Ectodermal cell (in vitro differentiated cells): ENCODE data around the gene TXNIP.

Experiments
- H3K27ac ChIP-seq: 2 replicates; pipeline ENCODE4 v1.7.0; 2013; ENCODE audit warnings: mild to moderate bottlenecking, low read depth, low read length; ENCODE audit not compliant: insufficient read depth, poor library complexity, severe bottlenecking
- H3K27me3 ChIP-seq: 2 replicates; pipeline ENCODE4 v1.7.0; 2013; ENCODE audit warnings: mild to moderate bottlenecking, low read length; ENCODE audit not compliant: insufficient read depth, control insufficient read depth, poor library complexity, severe bottlenecking
- H3K36me3 ChIP-seq: one replicate; pipeline ENCODE4 v1.7.0; 2013; ENCODE audit warnings: low read length; ENCODE audit not compliant: control insufficient read depth, insufficient read depth
- H3K4me1 ChIP-seq: one replicate; pipeline ENCODE4 v1.7.0; 2013; ENCODE audit warnings: low read length; ENCODE audit not compliant: control insufficient read depth, insufficient read depth
- H3K4me3 ChIP-seq: 2 replicates; pipeline ENCODE4 v1.7.0; 2013; ENCODE audit warnings: low read depth, low read length, control low read depth; ENCODE audit not compliant: insufficient read depth
- H3K9me3 ChIP-seq: 2 replicates; pipeline ENCODE4 v1.7.0; 2013; ENCODE audit warnings: mild to moderate bottlenecking, low read length, moderate library complexity; ENCODE audit not compliant: control insufficient read depth
- WGBS, 2 experiments: methylation state at CpG; one replicate each; pipeline ENCODE4 v1.1.7; 2013; ENCODE audit warnings: missing lambda C conversion rate in 2 of 2; 5-methylcytosine and 5-hydroxymethylcytosine counted together

TXNIP gene

DNA sequence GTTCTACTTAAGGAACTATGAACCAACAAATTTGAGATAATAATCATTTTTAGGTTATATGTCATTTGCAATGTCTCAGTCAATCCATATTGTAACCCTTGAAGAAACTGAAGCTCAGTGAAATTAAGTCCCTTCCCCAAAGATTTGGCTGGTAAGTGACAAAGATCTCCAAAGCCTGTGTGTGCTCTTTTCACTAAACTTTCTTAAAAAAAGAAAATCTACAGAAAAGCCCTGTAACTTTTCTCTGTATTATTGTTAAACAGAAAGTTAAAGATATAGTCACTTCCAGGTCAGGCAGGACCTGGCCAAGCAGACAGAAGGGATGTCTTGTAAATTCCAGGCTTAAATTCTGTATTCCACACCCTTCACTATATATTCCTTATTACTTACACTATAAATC is 40.0 kb downstream of the TXNIP start:
- Histone ChIP-seq H3K27me3 (peaks cover 70% of the 10 kb centered on the region), H3K27ac (no peak overlapping the region), H3K36me3 (no peaks in the 10 kb centered on the region), H3K9me3 (no peaks in the 10 kb centered on the region), H3K4me3 (no peak overlapping the region), H3K4me1 (peaks cover 13% of the 10 kb centered on the region)

DNA sequence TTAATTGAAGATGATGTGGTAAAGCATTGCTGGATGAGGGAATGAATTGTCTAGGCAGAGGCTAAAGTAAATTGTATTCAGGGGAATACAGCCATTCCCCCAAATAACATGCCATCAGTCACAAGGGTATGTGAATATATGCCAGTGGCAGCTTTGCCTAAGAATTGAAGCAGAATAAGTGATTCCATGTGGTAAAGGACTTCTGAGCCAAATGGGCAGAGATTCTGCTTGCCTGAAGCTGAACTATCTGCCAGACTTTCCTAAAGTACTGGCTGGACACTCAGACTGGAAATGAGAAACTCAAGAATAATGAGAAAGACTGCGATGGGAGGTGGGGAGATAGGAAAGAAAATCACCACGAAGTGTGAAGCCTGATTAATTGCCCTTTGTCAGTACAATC is 40.9 kb downstream of the TXNIP start:
- 65 to 78% methylated on average over 2 of the region's 2 CpGs for whole genome bisulfite sequencing, 2 experiments

DNA sequence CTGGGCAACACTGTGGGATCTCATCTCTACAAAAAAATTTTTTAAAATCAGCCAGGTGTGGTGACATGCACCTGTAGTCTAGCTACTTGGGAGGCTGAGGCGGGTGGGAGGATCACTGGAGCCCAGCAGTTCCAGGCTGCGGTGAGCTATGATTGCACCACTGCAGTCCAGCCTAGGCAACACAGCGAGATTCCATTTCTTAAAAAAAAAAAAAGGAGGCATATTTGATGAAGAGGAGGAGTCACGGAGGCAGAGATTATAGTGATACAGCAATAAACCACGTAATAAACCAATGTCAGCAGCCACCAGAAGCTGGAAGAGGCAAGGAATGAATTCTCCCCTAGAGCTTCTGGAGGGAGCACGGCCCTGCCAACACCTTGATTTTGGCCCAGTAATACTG is 42.5 kb downstream of the TXNIP start:
- H3K9me3 ChIP-seq: no peaks in the 10 kb centered on the region
- H3K27ac ChIP-seq: no peak overlapping the region
- WGBS, 2 experiments: 92 to 96% methylated on average over 6 of the region's 6 CpGs

More for the DNA sequence above, 40.9 kb downstream of the TXNIP start:
- H3K9me3 ChIP-seq: no peaks in the 10 kb centered on the region
- H3K4me3 ChIP-seq: no peak overlapping the region
- peaks cover 8% of the 10 kb centered on the region for H3K4me1 ChIP-seq
- H3K36me3 ChIP-seq: no peaks in the 10 kb centered on the region
- no peak overlapping the region for H3K27ac ChIP-seq
- H3K27me3 ChIP-seq: peaks cover 60% of the 10 kb centered on the region

DNA sequence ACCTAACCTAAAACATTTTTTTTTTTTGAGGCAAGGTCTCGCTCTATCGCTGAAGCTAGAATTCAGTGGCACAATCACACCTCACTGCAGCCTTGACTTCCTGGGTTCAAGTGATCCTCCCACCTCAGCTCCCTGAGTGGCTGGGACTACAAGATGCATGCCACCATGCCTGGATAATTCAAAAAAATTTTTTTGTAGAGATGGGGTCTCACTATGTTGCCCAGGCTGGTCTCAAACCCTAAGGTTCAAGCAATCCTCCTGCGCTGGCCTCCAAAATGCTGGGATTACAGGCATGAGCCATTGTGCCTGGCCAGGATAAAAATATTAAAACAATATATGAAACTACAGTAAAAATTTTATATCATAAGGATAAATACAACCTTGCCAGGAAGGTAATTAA is 43.5 kb downstream of the TXNIP start:
- Histone ChIP-seq H3K36me3 (no peaks in the 10 kb centered on the region), H3K9me3 (no peaks in the 10 kb centered on the region), H3K4me1 (peaks cover 8% of the 10 kb centered on the region), H3K27me3 (peaks cover 37% of the 10 kb centered on the region), H3K4me3 (no peak overlapping the region), H3K27ac (no peak overlapping the region)
- WGBS, 2 experiments: 95 to 96% methylated on average over 3 of the region's 3 CpGs

More for the DNA sequence above, 42.5 kb downstream of the TXNIP start:
- no peaks in the 10 kb centered on the region for H3K36me3 ChIP-seq
- peaks cover 8% of the 10 kb centered on the region for H3K4me1 ChIP-seq
- H3K27me3 ChIP-seq: peaks cover 44% of the 10 kb centered on the region
- no peak overlapping the region for H3K4me3 ChIP-seq

DNA sequence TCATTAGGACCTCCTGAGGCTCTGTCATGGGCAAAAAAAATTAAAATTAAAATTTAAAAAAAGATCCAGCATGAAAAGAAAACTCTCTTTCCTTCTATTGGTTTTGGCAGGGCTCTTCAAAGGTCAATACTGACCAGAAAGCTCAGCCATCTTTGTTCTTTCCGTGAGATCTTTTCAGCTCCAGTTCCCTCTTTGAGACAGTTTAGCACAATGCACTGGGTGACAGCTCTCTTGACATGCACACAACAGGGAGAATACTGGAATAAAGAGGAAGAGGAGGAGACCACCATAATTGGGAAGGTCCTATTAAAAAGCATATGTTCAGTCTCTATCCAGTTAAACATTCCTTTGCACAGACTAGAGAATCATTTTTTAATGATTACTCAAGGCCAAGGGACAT is 44.9 kb downstream of the TXNIP start:
- H3K9me3 ChIP-seq: no peaks in the 10 kb centered on the region
- 50 to 52% methylated on average over 1 of the region's 1 CpG for WGBS, 2 experiments
- H3K36me3 ChIP-seq: no peaks in the 10 kb centered on the region
- no peak overlapping the region for H3K27ac ChIP-seq
- peaks cover under 1% of the 10 kb centered on the region for H3K4me1 ChIP-seq
- no peak overlapping the region for H3K4me3 ChIP-seq
- peaks cover 27% of the 10 kb centered on the region for H3K27me3 ChIP-seq

DNA sequence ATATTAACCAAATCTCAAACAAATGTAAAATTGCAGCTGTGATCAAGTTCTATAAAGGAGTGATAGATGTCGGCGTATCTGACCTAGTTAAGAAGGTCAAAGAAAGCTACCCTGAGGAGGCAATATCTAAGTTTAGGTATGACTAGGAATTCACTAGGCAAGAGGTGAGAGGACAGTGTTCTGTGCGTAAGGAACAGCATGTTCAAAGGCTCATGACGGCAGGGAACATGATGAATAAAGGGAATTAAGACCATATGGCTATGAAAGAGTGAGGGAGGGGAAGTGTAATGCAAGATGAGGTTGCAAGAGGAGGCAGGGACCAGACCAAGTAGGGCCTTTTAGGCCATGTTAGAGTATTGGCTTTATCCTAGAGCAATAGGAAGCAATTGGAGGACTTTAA is 47.2 kb downstream of the TXNIP start:
- Histone ChIP-seq H3K9me3 (no peaks in the 10 kb centered on the region), H3K36me3 (no peaks in the 10 kb centered on the region), H3K4me1 (no peaks in the 10 kb centered on the region), H3K27me3 (peaks cover 6% of the 10 kb centered on the region), H3K4me3 (no peak overlapping the region), H3K27ac (no peak overlapping the region)
- WGBS, 2 experiments: 92 to 95% methylated on average over 4 of the region's 4 CpGs

DNA sequence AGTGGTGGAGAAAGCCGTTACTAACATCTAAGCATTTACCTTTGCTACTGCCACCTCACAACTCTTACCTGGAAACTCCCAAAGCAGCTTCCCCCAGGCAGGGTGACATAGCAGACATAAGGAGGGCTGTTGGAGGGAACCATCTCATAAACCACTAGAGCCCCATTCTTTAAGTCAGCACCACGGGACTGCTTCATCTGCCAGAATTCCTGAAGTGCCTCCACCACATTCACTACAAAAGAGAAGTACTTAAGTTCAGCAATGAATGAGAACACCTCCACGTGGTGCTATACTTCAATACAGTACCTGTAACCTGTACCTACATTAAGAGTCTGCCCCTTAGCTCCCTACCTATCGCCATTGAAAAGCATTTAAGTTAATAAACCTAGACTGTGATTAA is 48.8 kb downstream of the TXNIP start:
- Histone ChIP-seq H3K4me1 (no peaks in the 10 kb centered on the region), H3K9me3 (no peaks in the 10 kb centered on the region), H3K27me3 (no peaks in the 10 kb centered on the region), H3K36me3 (no peaks in the 10 kb centered on the region), H3K27ac (no peak overlapping the region), H3K4me3 (no peak overlapping the region)
- WGBS, 2 experiments: 61 to 62% methylated on average over 4 of the region's 4 CpGs

DNA sequence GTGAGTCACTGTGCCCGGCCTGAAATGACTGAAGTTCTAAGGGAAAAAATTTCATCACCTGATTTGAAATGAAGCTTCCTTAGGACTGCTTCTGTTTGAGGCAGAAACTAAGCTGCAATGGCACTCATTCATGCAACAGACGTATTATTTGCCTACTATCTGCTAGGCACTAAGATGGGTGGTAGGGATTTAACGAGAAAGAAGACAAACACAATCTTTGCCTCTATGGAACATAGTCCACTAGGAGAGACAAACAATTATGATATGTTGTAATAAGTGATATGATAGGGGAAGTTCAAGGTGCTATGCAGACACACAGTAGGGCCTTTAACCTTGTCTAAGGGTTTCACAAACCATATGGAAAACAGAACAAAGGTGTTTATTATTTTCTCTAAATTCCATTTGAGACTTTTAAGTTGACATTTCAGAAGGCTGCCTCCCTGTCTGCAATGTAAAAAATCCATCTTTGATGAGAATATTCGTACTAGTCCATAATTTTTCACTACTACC is 49.8 kb downstream of the TXNIP start:
- WGBS, 2 experiments: 93 to 94% methylated on average over 4 of the region's 4 CpGs
- no peaks in the 10 kb centered on the region for H3K36me3 ChIP-seq
- H3K9me3 ChIP-seq: no peaks in the 10 kb centered on the region

DNA sequence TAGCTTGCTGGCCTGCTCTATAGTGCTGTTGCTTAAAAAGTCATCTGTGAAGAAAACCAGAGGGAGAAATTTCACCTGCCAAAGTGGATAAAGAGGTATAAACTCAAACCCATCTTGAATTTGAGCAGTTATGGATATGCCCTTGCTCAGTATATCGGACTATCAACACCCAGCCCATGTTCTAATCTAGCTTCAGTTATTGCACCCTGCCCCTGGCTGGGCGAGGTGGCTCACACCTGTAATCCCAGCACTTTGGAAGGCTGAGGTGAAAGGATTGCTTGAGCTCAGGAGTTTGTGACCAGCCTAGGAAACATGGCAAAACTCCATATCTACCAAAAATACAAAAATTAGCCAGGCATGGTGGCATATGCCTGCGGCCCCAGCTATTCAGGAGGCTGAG is 51.8 kb downstream of the TXNIP start:
- WGBS, 2 experiments: 89 to 93% methylated on average over 3 of the region's 3 CpGs
- Histone ChIP-seq H3K27ac (no peak overlapping the region), H3K4me1 (no peaks in the 10 kb centered on the region), H3K36me3 (no peaks in the 10 kb centered on the region), H3K4me3 (no peak overlapping the region), H3K9me3 (no peaks in the 10 kb centered on the region), H3K27me3 (no peaks in the 10 kb centered on the region)

More for the DNA sequence above, 49.8 kb downstream of the TXNIP start:
- Histone ChIP-seq H3K4me3 (no peak overlapping the region), H3K4me1 (no peaks in the 10 kb centered on the region), H3K27me3 (no peaks in the 10 kb centered on the region), H3K27ac (no peak overlapping the region)

DNA sequence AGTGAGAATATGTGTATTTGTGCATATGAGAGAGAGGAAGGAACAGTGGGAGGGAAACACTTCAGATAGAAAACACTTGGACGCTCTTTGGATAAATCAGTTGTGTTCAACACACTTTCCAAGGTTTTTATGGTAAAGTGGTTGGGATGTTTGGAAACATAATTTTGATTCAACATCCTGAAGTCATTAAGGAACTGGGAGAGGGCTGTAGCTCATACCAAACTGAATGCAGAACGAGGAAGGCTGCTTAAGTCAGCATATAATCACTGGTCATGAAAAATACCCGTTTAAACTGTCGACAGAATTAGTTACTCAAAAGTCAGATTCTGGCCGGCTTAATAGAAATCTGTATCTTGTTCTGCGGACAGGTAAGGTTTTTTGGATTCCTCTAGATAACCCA is 53.5 kb downstream of the TXNIP start:
- Histone ChIP-seq H3K4me1 (no peaks in the 10 kb centered on the region), H3K36me3 (no peaks in the 10 kb centered on the region), H3K4me3 (no peak overlapping the region), H3K27me3 (no peaks in the 10 kb centered on the region), H3K27ac (no peak overlapping the region), H3K9me3 (no peaks in the 10 kb centered on the region)
- 94 to 97% methylated on average over 6 of the region's 6 CpGs for WGBS, 2 experiments
